ENCODE data around the gene TSHZ1.

TSHZ1 gene

DNA sequence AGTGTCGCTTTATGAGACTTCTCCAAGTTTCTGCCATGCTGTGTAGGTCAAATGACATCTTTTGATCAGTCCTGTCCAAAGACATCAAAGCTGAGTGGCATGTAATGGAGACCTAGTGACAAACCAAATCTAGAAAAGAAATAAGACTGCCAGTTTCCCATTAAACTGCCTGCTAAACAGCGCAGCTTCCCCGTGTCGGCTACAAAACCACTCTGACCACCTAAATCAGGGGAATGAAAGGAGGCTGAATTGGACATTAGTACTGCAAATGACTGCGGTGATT, 57.7 kb downstream of the TSHZ1 start:
- no peak for TF ChIP-seq POLR2AphosphoS5 (IDR thresholded peaks at IDR 0.05; ENCODE audit: low read depth, low read length)
- TF ChIP-seq TAF1 (IDR thresholded peaks at IDR 0.05; ENCODE audit: borderline replicate concordance, insufficient read depth, low read length) = no peak
- TF ChIP-seq, protein P1, sequence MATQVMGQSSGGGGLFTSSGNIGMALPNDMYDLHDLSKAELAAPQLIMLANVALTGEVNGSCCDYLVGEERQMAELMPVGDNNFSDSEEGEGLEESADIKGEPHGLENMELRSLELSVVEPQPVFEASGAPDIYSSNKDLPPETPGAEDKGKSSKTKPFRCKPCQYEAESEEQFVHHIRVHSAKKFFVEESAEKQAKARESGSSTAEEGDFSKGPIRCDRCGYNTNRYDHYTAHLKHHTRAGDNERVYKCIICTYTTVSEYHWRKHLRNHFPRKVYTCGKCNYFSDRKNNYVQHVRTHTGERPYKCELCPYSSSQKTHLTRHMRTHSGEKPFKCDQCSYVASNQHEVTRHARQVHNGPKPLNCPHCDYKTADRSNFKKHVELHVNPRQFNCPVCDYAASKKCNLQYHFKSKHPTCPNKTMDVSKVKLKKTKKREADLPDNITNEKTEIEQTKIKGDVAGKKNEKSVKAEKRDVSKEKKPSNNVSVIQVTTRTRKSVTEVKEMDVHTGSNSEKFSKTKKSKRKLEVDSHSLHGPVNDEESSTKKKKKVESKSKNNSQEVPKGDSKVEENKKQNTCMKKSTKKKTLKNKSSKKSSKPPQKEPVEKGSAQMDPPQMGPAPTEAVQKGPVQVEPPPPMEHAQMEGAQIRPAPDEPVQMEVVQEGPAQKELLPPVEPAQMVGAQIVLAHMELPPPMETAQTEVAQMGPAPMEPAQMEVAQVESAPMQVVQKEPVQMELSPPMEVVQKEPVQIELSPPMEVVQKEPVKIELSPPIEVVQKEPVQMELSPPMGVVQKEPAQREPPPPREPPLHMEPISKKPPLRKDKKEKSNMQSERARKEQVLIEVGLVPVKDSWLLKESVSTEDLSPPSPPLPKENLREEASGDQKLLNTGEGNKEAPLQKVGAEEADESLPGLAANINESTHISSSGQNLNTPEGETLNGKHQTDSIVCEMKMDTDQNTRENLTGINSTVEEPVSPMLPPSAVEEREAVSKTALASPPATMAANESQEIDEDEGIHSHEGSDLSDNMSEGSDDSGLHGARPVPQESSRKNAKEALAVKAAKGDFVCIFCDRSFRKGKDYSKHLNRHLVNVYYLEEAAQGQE (IDR thresholded peaks at IDR 0.05; ENCODE audit: insufficient read depth in 1 of 2, low read depth in 2 of 2, low read length in 2 of 2) = no peak
- no peak for TF ChIP-seq FOXP2 (optimal IDR thresholded peaks at IDR 0.05; ENCODE audit: borderline replicate concordance, extremely low read depth, extremely low read length, insufficient read depth)
- no peak for TF ChIP-seq SIN3A (IDR thresholded peaks at IDR 0.05; ENCODE audit: borderline replicate concordance, insufficient read depth, low read length)

DNA sequence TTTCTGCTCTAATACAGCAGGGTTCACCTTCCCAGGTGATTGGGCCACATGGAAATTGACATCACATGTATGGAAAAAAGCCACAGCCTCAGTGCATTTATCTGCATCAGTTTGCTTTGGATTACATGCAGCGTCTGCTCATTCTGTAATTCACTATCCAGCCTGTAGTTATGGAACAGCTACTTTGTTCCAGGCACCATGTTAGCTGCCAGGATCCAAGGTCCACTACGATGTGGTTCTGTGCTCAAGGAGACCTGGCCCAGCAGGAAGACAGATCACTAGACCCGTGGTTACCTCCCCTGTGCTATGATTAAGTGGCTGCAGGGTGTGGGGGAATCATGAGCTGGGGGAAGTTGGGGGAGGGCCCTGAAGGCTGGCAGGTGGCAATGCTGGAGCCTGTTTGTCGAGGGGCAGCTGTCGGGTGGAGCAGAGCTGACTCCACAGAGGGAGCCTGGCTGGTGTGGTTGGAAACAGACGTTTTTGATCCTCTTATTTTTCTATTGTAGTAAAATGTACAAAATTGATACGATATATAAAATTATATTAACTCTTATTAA, 58.6 kb downstream of the TSHZ1 start:
- no peak for TF ChIP-seq POLR2AphosphoS5 (IDR thresholded peaks at IDR 0.05; ENCODE audit: low read depth, low read length)
- TF ChIP-seq, protein P1 (IDR thresholded peaks at IDR 0.05; ENCODE audit: insufficient read depth in 1 of 2, low read depth in 2 of 2, low read length in 2 of 2) = no peak
- TF ChIP-seq TAF1 (IDR thresholded peaks at IDR 0.05; ENCODE audit: borderline replicate concordance, insufficient read depth, low read length) = no peak
- TF ChIP-seq FOXP2 (optimal IDR thresholded peaks at IDR 0.05; ENCODE audit: borderline replicate concordance, extremely low read depth, extremely low read length, insufficient read depth) = no peak
- TF ChIP-seq SIN3A (IDR thresholded peaks at IDR 0.05; ENCODE audit: borderline replicate concordance, insufficient read depth, low read length) = no peak

- no peak for TF ChIP-seq POLR2AphosphoS5 (IDR thresholded peaks at IDR 0.05; ENCODE audit: low read depth, low read length)
- no peak for TF ChIP-seq FOXP2 (optimal IDR thresholded peaks at IDR 0.05; ENCODE audit: borderline replicate concordance, extremely low read depth, extremely low read length, insufficient read depth)
- TF ChIP-seq, protein P1 (IDR thresholded peaks at IDR 0.05; ENCODE audit: insufficient read depth in 1 of 2, low read depth in 2 of 2, low read length in 2 of 2) = no peak
- TF ChIP-seq SIN3A (IDR thresholded peaks at IDR 0.05; ENCODE audit: borderline replicate concordance, insufficient read depth, low read length) = no peak
- no peak for TF ChIP-seq TAF1 (IDR thresholded peaks at IDR 0.05; ENCODE audit: borderline replicate concordance, insufficient read depth, low read length)
These were observed 59.1 kb downstream of the TSHZ1 start for GRCh38 chr18:75269696-75270095.

GRCh38 chr18:75271952-75272351, 61.4 kb downstream of the TSHZ1 start:
- TF ChIP-seq SIN3A (IDR thresholded peaks at IDR 0.05; ENCODE audit: borderline replicate concordance, insufficient read depth, low read length) (no peak), FOXP2 (optimal IDR thresholded peaks at IDR 0.05; ENCODE audit: borderline replicate concordance, extremely low read depth, extremely low read length, insufficient read depth) (no peak), POLR2AphosphoS5 (IDR thresholded peaks at IDR 0.05; ENCODE audit: low read depth, low read length) (no peak), TAF1 (IDR thresholded peaks at IDR 0.05; ENCODE audit: borderline replicate concordance, insufficient read depth, low read length) (no peak)
- TF ChIP-seq, protein P1 (IDR thresholded peaks at IDR 0.05; ENCODE audit: insufficient read depth in 1 of 2, low read depth in 2 of 2, low read length in 2 of 2) = no peak

GRCh38 chr18:75273817-75274216, 63.2 kb downstream of the TSHZ1 start:
- no peak for TF ChIP-seq SIN3A (IDR thresholded peaks at IDR 0.05; ENCODE audit: borderline replicate concordance, insufficient read depth, low read length)
